Liver (tissue), 9 donors: ENCODE measurements around the gene SPSB2. TPM values are rescaled to one million over a fixed set of nuclear protein-coding genes. Genes with fewer than 3 reads are reported as not detected.

Experiments
- DNase-seq: peaks from one replicate; pipeline ENCODE4 v3.0.0-alpha.2; 2017; ENCODE audit warnings: low spot score
- H3K27ac ChIP-seq, 2 donors: one replicate each; pipeline ENCODE4 v1.7.0; 2013; ENCODE audit warnings: inconsistent platforms in 2 of 2, low read length in 2 of 2, control low read depth in 1 of 2, low read depth in 1 of 2, mild to moderate bottlenecking in 1 of 2
- H3K27me3 ChIP-seq, 4 donors: one replicate each; pipeline versions ENCODE4 v1.6.1 to v1.7.0; 2013; ENCODE audit warnings: low read length in 3 of 4, inconsistent platforms in 1 of 4, mild to moderate bottlenecking in 1 of 4, moderate library complexity in 1 of 4; ENCODE audit not compliant: control insufficient read depth in 4 of 4, insufficient read depth in 4 of 4
- H3K36me3 ChIP-seq, 4 donors: one replicate each; pipeline versions ENCODE4 v1.6.1 to v1.7.0; 2013; ENCODE audit warnings: low read length in 3 of 4, mild to moderate bottlenecking in 3 of 4, low read depth in 1 of 4, moderate library complexity in 1 of 4; ENCODE audit not compliant: control insufficient read depth in 4 of 4, insufficient read depth in 3 of 4
- H3K4me1 ChIP-seq, 4 donors: one replicate each; pipeline versions ENCODE4 v1.6.1 to v1.7.0; 2013; ENCODE audit warnings: low read length in 3 of 4, mild to moderate bottlenecking in 3 of 4, moderate library complexity in 1 of 4; ENCODE audit not compliant: control insufficient read depth in 4 of 4, insufficient read depth in 4 of 4
- H3K4me3 ChIP-seq, 3 donors: one replicate each; pipeline versions ENCODE4 v1.6.1 to v1.7.0; 2013; ENCODE audit warnings: low read length in 3 of 3, control low read depth in 1 of 3, low read depth in 1 of 3, mild to moderate bottlenecking in 1 of 3
- H3K9ac ChIP-seq, 2 donors: one replicate each; pipeline ENCODE4 v1.7.0; 2013; ENCODE audit warnings: low read length in 2 of 2, mild to moderate bottlenecking in 2 of 2, moderate library complexity in 2 of 2, control low read depth in 1 of 2, low read depth in 1 of 2
- H3K9me3 ChIP-seq, 4 donors: one replicate each; pipeline versions ENCODE4 v1.6.1 to v1.7.0; 2013; ENCODE audit warnings: low read length in 3 of 4; ENCODE audit not compliant: control insufficient read depth in 4 of 4
- EGR1 ChIP-seq, 2 donors: IDR thresholded peaks; 2 replicates each; pipeline ENCODE4 v1.6.1; 2016 to 2018; ENCODE audit warnings: antibody characterized with exemption in 2 of 2, low read depth in 2 of 2
- FOXA1 ChIP-seq: IDR thresholded peaks from 2 replicates; pipeline ENCODE4 v1.6.1; 2016; ENCODE audit warnings: antibody characterized with exemption
- FOXA2 ChIP-seq: IDR thresholded peaks from 2 replicates; pipeline ENCODE4 v1.6.1; 2016; ENCODE audit warnings: antibody characterized with exemption
- GABPA ChIP-seq, 2 donors: IDR thresholded peaks in 1 of 2; conservative IDR thresholded peaks in 1 of 2; 2 replicates each; pipeline ENCODE4 v1.6.1; 2016; ENCODE audit warnings: antibody characterized with exemption in 2 of 2, mild to moderate bottlenecking in 1 of 2, moderate library complexity in 1 of 2
- HNF4A ChIP-seq, 2 donors: conservative IDR thresholded peaks; 2 replicates each; pipeline ENCODE4 v1.6.1; 2016; ENCODE audit warnings: antibody characterized with exemption in 2 of 2, mild to moderate bottlenecking in 2 of 2
- HNF4G ChIP-seq: IDR thresholded peaks from 2 replicates; pipeline ENCODE4 v1.6.1; 2016; ENCODE audit warnings: antibody characterized with exemption
- JUND ChIP-seq, 2 donors: IDR thresholded peaks; 2 replicates each; pipeline ENCODE4 v1.6.1; 2016; ENCODE audit warnings: antibody characterized with exemption in 2 of 2
- NR2F2 ChIP-seq: IDR thresholded peaks from 2 replicates; pipeline ENCODE4 v1.6.1; 2016; ENCODE audit warnings: antibody characterized with exemption
- RAD21 ChIP-seq, 2 donors: IDR thresholded peaks; 2 replicates each; pipeline ENCODE4 v1.6.1; 2016; ENCODE audit warnings: antibody characterized with exemption in 2 of 2, mild to moderate bottlenecking in 2 of 2
- RXRA ChIP-seq, 2 donors: IDR thresholded peaks; 2 replicates each; pipeline ENCODE4 v1.6.1; 2017 to 2018; ENCODE audit warnings: antibody characterized with exemption in 2 of 2, mild to moderate bottlenecking in 1 of 2
- SP1 ChIP-seq: IDR thresholded peaks from 2 replicates; pipeline ENCODE4 v1.6.1; 2018; ENCODE audit warnings: antibody characterized with exemption, mild to moderate bottlenecking
- TAF1 ChIP-seq: conservative IDR thresholded peaks from 2 replicates; pipeline ENCODE4 v1.6.1; 2016; ENCODE audit warnings: antibody characterized with exemption, mild to moderate bottlenecking
- YY1 ChIP-seq: IDR thresholded peaks from 2 replicates; pipeline ENCODE4 v1.6.1; 2016; ENCODE audit warnings: antibody characterized with exemption, mild to moderate bottlenecking
- WGBS: extraction: QIAGEN DNeasy Blood & Tissue Kit; methylation state at CpG from one replicate; pipeline ENCODE4 v1.1.7; 2013; 5-methylcytosine and 5-hydroxymethylcytosine counted together
- polyA plus RNA-seq, 2 donors: library from polyadenylated mRNA; stranded (reverse) in 1 of 2; unstranded in 1 of 2; fragments of 200-250 nt in 1 of 2; fragments of >200 nt in 1 of 2; fragmentation: Nextera tagmentation in 1 of 2; extraction: Ambion mirVana in 1 of 2; gene quantifications; one replicate each; pipeline versions ENCODE4 v1.2.1 to v1.2.3, GENCODE V29; 2013 to 2015
- total RNA-seq, 2 donors: library from RNA; depleted of rRNA; stranded (reverse); fragments of >200 nt; gene quantifications; one replicate each; pipeline ENCODE4 v1.2.3, GENCODE V29; 2014
- TF ChIP-seq, protein P1 (sequence below): IDR thresholded peaks from 2 replicates; pipeline ENCODE4 v1.6.1; 2016; ENCODE audit warnings: antibody characterized with exemption, mild to moderate bottlenecking
- TF ChIP-seq, protein P2 (sequence below): IDR thresholded peaks from 2 replicates; pipeline ENCODE4 v1.6.1; 2016; ENCODE audit warnings: antibody characterized with exemption
- TF ChIP-seq, protein P3 (sequence below): IDR thresholded peaks from 2 replicates; pipeline ENCODE4 v1.6.1; 2016; ENCODE audit warnings: antibody characterized with exemption
- TF ChIP-seq, protein P4 (sequence below): fragments of 150-350 bp; IDR thresholded peaks from 2 replicates; pipeline ENCODE4 v1.5.1; 2017; ENCODE audit warnings: improper control_type of control experiment, low read depth, low read length; ENCODE audit not compliant: missing input control
- TF ChIP-seq, protein P5 (sequence below): IDR thresholded peaks from 2 replicates; pipeline ENCODE4 v1.6.1; 2016; ENCODE audit warnings: antibody characterized with exemption
- donor health status: healthy.
- donor health status: healthy.
- donor health status: healthy.
- donor health status: healthy.
- donor health status: healthy.

SPSB2 gene
- total and polyA plus RNA-seq, 4 donors = 3.2 to 4.6 (median 4.1) TPM

DNA sequence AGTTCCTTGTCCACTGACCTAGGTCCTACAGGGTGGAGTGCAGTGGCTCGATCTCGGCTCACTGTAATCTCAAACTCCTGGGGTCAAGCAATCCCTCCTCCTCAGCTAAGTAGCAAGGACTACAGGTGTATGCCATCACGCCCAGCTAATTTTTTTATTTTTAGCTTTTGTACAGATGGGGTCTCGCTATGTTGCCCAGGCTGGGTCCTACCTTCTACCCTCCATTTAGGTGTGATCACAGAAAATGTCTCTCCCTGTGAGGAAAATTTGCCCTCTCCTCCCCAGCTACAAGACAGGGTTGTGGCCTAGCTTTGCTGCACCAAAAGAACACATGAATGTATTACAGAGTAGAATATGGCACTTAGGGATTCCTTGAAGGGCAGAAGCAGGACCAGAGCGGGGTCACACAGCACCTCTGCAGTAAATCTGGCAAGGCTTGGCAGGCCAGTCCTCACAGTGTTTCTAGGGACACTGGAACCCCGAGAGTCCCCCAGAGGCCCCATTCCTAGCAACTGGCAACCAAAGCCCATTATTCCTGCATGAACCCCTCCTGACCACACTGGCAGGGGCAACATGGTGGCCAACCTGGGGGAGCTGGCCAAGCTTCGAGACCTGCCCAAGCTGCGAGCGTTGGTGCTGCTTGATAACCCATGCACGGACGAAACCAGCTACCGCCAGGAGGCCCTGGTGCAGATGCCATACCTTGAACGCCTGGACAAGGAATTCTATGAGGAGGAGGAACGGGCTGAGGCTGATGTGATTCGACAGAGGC lies 39.2 kb upstream of the SPSB2 start:
- Histone ChIP-seq H3K27me3 (peaks cover 0 to 6% (median 0%) of the 10 kb centered on the region in 4 donors), H3K36me3 (no peaks in the 10 kb centered on the region), H3K4me1 (peaks cover 3 to 13% (median 5%) of the 10 kb centered on the region in 4 donors), H3K4me3 (no peak overlapping the region), H3K9me3 (no peaks in the 10 kb centered on the region), H3K27ac (no peak overlapping the region), H3K9ac (no peak overlapping the region)
- TF ChIP-seq YY1 (no peak), RXRA (IDR thresholded peaks at IDR 0.05) (no peak), EGR1 (IDR thresholded peaks at IDR 0.05; ENCODE audit: low read depth in 2 of 2) (no peak), FOXA2 (no peak), SP1 (no peak), HNF4G (no peak), RAD21 (IDR thresholded peaks at IDR 0.05) (no peak), FOXA1 (no peak), GABPA (IDR thresholded peaks at IDR 0.05 in 1 of 2, conservative IDR thresholded peaks at IDR 0.05 in 1 of 2) (no peak), TAF1 (no peak), JUND (IDR thresholded peaks at IDR 0.05) (no peak), NR2F2 (no peak), HNF4A (conservative IDR thresholded peaks at IDR 0.05) (no peak)
- TF ChIP-seq, protein P1, sequence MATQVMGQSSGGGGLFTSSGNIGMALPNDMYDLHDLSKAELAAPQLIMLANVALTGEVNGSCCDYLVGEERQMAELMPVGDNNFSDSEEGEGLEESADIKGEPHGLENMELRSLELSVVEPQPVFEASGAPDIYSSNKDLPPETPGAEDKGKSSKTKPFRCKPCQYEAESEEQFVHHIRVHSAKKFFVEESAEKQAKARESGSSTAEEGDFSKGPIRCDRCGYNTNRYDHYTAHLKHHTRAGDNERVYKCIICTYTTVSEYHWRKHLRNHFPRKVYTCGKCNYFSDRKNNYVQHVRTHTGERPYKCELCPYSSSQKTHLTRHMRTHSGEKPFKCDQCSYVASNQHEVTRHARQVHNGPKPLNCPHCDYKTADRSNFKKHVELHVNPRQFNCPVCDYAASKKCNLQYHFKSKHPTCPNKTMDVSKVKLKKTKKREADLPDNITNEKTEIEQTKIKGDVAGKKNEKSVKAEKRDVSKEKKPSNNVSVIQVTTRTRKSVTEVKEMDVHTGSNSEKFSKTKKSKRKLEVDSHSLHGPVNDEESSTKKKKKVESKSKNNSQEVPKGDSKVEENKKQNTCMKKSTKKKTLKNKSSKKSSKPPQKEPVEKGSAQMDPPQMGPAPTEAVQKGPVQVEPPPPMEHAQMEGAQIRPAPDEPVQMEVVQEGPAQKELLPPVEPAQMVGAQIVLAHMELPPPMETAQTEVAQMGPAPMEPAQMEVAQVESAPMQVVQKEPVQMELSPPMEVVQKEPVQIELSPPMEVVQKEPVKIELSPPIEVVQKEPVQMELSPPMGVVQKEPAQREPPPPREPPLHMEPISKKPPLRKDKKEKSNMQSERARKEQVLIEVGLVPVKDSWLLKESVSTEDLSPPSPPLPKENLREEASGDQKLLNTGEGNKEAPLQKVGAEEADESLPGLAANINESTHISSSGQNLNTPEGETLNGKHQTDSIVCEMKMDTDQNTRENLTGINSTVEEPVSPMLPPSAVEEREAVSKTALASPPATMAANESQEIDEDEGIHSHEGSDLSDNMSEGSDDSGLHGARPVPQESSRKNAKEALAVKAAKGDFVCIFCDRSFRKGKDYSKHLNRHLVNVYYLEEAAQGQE = no peak
- TF ChIP-seq, protein P2, sequence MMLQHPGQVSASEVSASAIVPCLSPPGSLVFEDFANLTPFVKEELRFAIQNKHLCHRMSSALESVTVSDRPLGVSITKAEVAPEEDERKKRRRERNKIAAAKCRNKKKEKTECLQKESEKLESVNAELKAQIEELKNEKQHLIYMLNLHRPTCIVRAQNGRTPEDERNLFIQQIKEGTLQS = no peak
- TF ChIP-seq, protein P3, sequence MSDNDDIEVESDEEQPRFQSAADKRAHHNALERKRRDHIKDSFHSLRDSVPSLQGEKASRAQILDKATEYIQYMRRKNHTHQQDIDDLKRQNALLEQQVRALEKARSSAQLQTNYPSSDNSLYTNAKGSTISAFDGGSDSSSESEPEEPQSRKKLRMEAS = no peak
- TF ChIP-seq, protein P4, sequence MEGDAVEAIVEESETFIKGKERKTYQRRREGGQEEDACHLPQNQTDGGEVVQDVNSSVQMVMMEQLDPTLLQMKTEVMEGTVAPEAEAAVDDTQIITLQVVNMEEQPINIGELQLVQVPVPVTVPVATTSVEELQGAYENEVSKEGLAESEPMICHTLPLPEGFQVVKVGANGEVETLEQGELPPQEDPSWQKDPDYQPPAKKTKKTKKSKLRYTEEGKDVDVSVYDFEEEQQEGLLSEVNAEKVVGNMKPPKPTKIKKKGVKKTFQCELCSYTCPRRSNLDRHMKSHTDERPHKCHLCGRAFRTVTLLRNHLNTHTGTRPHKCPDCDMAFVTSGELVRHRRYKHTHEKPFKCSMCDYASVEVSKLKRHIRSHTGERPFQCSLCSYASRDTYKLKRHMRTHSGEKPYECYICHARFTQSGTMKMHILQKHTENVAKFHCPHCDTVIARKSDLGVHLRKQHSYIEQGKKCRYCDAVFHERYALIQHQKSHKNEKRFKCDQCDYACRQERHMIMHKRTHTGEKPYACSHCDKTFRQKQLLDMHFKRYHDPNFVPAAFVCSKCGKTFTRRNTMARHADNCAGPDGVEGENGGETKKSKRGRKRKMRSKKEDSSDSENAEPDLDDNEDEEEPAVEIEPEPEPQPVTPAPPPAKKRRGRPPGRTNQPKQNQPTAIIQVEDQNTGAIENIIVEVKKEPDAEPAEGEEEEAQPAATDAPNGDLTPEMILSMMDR = no peak
- TF ChIP-seq, protein P5, sequence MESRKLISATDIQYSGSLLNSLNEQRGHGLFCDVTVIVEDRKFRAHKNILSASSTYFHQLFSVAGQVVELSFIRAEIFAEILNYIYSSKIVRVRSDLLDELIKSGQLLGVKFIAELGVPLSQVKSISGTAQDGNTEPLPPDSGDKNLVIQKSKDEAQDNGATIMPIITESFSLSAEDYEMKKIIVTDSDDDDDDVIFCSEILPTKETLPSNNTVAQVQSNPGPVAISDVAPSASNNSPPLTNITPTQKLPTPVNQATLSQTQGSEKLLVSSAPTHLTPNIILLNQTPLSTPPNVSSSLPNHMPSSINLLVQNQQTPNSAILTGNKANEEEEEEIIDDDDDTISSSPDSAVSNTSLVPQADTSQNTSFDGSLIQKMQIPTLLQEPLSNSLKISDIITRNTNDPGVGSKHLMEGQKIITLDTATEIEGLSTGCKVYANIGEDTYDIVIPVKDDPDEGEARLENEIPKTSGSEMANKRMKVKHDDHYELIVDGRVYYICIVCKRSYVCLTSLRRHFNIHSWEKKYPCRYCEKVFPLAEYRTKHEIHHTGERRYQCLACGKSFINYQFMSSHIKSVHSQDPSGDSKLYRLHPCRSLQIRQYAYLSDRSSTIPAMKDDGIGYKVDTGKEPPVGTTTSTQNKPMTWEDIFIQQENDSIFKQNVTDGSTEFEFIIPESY = no peak
- 93% methylated on average over 15 of the region's 15 CpGs for WGBS
- DNase-seq = no peak
